WTC11 (cell line): ENCODE measurements around the gene FKBP10. TPM values are rescaled to one million over a fixed set of nuclear protein-coding genes. Genes with fewer than 3 reads are reported as not detected.

Source experiments
- ATAC-seq: fragments of 200-7000 bp; cut with Tn5 transposase; 2 replicates; pipeline ENCODE4 v1.10.0; 2021; ENCODE audit warnings: mild to moderate bottlenecking, moderate library complexity
- CTCF ChIA-PET: fragments of 300-600 bp; sonication (Branson Sonifier 250); formaldehyde crosslinking; loops from one replicate; lab custom pipeline; 2021; ENCODE audit warnings: antibody characterized with exemption; lab: Charles Lee
- POLR2A ChIA-PET: fragments of 350-600 bp; sonication (Branson Sonifier 250); formaldehyde crosslinking; loops from one replicate; lab custom pipeline; 2021; ENCODE audit warnings: antibody characterized with exemption; lab: Charles Lee
- DNase-seq: peaks from one replicate; pipeline ENCODE4 v3.0.0; 2021; ENCODE audit warnings: low spot score
- H3K27ac Mint-ChIP-seq: 2 replicates; pipeline ENCODE4 v1.8.0; 2021; ENCODE audit warnings: mixed read lengths
- H3K27me3 Mint-ChIP-seq: 2 replicates; pipeline ENCODE4 v1.8.0; 2021; ENCODE audit warnings: low read depth, mild to moderate bottlenecking, moderate library complexity, mixed read lengths
- H3K36me3 Mint-ChIP-seq: 2 replicates; pipeline ENCODE4 v1.8.0; 2021; ENCODE audit warnings: mixed read lengths
- H3K4me1 Mint-ChIP-seq: 2 replicates; pipeline ENCODE4 v1.8.0; 2022; ENCODE audit warnings: mixed read lengths
- H3K4me3 Mint-ChIP-seq: 2 replicates; pipeline ENCODE4 v1.8.0; 2021; ENCODE audit warnings: mild to moderate bottlenecking, moderate library complexity, mixed read lengths
- H3K9me3 Mint-ChIP-seq: 2 replicates; pipeline ENCODE4 v1.8.0; 2021; ENCODE audit warnings: mixed read lengths
- ATF1 ChIP-seq: sonication (generic); formaldehyde crosslinking; IDR thresholded peaks from 2 replicates; pipeline ENCODE4 v1.8.1; 2023; ENCODE audit warnings: mild to moderate bottlenecking, moderate library complexity, missing genetic modification reagents
- ATF6 ChIP-seq: sonication (generic); formaldehyde crosslinking; IDR thresholded peaks from 2 replicates; pipeline ENCODE4 v1.8.1; 2023; ENCODE audit warnings: mild to moderate bottlenecking, missing genetic modification reagents
- CBFB ChIP-seq: sonication (generic); formaldehyde crosslinking; IDR thresholded peaks from 2 replicates; pipeline ENCODE4 v1.8.1; 2022; ENCODE audit warnings: mild to moderate bottlenecking, low read depth, missing genetic modification reagents
- CREM ChIP-seq: sonication (generic); formaldehyde crosslinking; IDR thresholded peaks from 2 replicates; pipeline ENCODE4 v1.8.1; 2022; ENCODE audit warnings: mild to moderate bottlenecking, missing genetic modification reagents, moderate library complexity
- NR3C1 ChIP-seq: sonication (generic); formaldehyde crosslinking; conservative IDR thresholded peaks from 2 replicates; pipeline ENCODE4 v1.8.1; 2023; ENCODE audit warnings: low read depth, mild to moderate bottlenecking, missing genetic modification reagents
- PRRX2 ChIP-seq: fragments of 250-450 bp; sonication (Bioruptor Pico); IDR thresholded peaks from 2 replicates; pipeline ENCODE4 v1.8.0; 2021; ENCODE audit warnings: mild to moderate bottlenecking
- SOX15 ChIP-seq: fragments of 250-450 bp; sonication (Bioruptor Pico); IDR thresholded peaks from 2 replicates; pipeline ENCODE4 v1.9.0; 2021; ENCODE audit warnings: mild to moderate bottlenecking
- ZNF423 ChIP-seq: fragments of 250-450 bp; sonication (Bioruptor Pico); IDR thresholded peaks from 2 replicates; pipeline ENCODE4 v2.1.2; 2022; ENCODE audit warnings: mild to moderate bottlenecking, moderate library complexity
- total RNA-seq: library from RNA; stranded (reverse); gene quantifications from 3 replicates; pipeline ENCODE4 v1.2.3, GENCODE V29; 2021
- TF ChIP-seq, protein P1 (sequence below): sonication (generic); formaldehyde crosslinking; IDR thresholded peaks from 2 replicates; pipeline ENCODE4 v1.8.1; 2022; ENCODE audit warnings: missing genetic modification reagents, borderline replicate concordance
- TF ChIP-seq, protein P2 (sequence below): fragments of 250-450 bp; sonication (Bioruptor Pico); IDR thresholded peaks from 2 replicates; pipeline ENCODE4 v1.9.0; 2021; ENCODE audit warnings: mild to moderate bottlenecking, borderline replicate concordance
- TF ChIP-seq, protein P3 (sequence below): sonication (generic); formaldehyde crosslinking; IDR thresholded peaks from 2 replicates; pipeline ENCODE4 v1.8.1; 2022; ENCODE audit warnings: mild to moderate bottlenecking, missing genetic modification reagents, moderate library complexity, borderline replicate concordance
- TF ChIP-seq, protein P4 (sequence below): sonication (generic); formaldehyde crosslinking; IDR thresholded peaks from 2 replicates; pipeline ENCODE4 v1.8.1; 2022; ENCODE audit warnings: low read depth, missing genetic modification reagents, borderline replicate concordance
- TF ChIP-seq, protein P5 (sequence below): fragments of 250-450 bp; sonication (Bioruptor Pico); conservative IDR thresholded peaks from 2 replicates; pipeline ENCODE4 v1.9.0; 2021; ENCODE audit warnings: mild to moderate bottlenecking

Gene FKBP10
- total RNA-seq, 1 experiment from 2014 or later = 243 TPM

GRCh38 chr17:41816637-41817320 lies 4.0 kb downstream of the FKBP10 start:
- no peak for ATAC-seq
- CTCF ChIA-PET = no interaction called here
- no peaks in the 10 kb centered on the region for H3K27me3 Mint-ChIP-seq

DNA sequence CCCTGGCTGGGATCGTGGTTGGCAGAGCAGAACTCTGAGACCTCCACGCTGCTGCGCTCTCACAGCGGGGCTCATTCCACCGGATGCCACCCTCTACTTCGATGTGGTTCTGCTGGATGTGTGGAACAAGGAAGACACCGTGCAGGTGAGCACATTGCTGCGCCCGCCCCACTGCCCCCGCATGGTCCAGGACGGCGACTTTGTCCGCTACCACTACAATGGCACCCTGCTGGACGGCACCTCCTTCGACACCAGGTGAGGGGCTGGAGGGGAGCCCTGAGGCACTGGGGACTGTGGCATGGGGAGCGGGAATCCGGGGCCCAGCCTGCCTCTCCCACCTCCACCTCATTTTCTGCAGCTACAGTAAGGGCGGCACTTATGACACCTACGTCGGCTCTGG lies 5.2 kb downstream of the FKBP10 start:
- Mint-ChIP-seq H3K9me3 (no peaks in the 10 kb centered on the region), H3K27me3 (no peaks in the 10 kb centered on the region; the same call in 1 of the 2 replicates), H3K4me1 (peaks cover 27% of the 10 kb centered on the region), H3K27ac (no peak overlapping the region), H3K36me3 (peaks cover 15% of the 10 kb centered on the region), H3K4me3 (no peak overlapping the region)
- DNase-seq = no peak
- no peak for ATAC-seq
- ChIA-PET CTCF (interaction anchor here (1.2 to 1.9 kb wide), 2 partner anchors 32 to 369 kb away, joined by 4 to 11 read pairs; partner anchors contain the start of gene JUP), POLR2A (no interaction called here)
- TF ChIP-seq, protein P1, sequence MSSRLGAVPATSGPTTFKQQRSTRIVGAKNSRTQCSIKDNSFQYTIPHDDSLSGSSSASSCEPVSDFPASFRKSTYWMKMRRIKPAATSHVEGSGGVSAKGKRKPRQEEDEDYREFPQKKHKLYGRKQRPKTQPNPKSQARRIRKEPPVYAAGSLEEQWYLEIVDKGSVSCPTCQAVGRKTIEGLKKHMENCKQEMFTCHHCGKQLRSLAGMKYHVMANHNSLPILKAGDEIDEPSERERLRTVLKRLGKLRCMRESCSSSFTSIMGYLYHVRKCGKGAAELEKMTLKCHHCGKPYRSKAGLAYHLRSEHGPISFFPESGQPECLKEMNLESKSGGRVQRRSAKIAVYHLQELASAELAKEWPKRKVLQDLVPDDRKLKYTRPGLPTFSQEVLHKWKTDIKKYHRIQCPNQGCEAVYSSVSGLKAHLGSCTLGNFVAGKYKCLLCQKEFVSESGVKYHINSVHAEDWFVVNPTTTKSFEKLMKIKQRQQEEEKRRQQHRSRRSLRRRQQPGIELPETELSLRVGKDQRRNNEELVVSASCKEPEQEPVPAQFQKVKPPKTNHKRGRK (CRISPR knock-in tag) = no peak
- TF ChIP-seq, protein P2, sequence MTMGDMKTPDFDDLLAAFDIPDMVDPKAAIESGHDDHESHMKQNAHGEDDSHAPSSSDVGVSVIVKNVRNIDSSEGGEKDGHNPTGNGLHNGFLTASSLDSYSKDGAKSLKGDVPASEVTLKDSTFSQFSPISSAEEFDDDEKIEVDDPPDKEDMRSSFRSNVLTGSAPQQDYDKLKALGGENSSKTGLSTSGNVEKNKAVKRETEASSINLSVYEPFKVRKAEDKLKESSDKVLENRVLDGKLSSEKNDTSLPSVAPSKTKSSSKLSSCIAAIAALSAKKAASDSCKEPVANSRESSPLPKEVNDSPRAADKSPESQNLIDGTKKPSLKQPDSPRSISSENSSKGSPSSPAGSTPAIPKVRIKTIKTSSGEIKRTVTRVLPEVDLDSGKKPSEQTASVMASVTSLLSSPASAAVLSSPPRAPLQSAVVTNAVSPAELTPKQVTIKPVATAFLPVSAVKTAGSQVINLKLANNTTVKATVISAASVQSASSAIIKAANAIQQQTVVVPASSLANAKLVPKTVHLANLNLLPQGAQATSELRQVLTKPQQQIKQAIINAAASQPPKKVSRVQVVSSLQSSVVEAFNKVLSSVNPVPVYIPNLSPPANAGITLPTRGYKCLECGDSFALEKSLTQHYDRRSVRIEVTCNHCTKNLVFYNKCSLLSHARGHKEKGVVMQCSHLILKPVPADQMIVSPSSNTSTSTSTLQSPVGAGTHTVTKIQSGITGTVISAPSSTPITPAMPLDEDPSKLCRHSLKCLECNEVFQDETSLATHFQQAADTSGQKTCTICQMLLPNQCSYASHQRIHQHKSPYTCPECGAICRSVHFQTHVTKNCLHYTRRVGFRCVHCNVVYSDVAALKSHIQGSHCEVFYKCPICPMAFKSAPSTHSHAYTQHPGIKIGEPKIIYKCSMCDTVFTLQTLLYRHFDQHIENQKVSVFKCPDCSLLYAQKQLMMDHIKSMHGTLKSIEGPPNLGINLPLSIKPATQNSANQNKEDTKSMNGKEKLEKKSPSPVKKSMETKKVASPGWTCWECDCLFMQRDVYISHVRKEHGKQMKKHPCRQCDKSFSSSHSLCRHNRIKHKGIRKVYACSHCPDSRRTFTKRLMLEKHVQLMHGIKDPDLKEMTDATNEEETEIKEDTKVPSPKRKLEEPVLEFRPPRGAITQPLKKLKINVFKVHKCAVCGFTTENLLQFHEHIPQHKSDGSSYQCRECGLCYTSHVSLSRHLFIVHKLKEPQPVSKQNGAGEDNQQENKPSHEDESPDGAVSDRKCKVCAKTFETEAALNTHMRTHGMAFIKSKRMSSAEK (CRISPR knock-in tag) = no peak
- TF ChIP-seq ATF6 (CRISPR knock-in tag) (no peak), PRRX2 (CRISPR knock-in tag) (no peak)
- TF ChIP-seq, protein P3, sequence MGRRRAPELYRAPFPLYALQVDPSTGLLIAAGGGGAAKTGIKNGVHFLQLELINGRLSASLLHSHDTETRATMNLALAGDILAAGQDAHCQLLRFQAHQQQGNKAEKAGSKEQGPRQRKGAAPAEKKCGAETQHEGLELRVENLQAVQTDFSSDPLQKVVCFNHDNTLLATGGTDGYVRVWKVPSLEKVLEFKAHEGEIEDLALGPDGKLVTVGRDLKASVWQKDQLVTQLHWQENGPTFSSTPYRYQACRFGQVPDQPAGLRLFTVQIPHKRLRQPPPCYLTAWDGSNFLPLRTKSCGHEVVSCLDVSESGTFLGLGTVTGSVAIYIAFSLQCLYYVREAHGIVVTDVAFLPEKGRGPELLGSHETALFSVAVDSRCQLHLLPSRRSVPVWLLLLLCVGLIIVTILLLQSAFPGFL = no peak

More at GRCh38 chr17:41816637-41817320, 4.0 kb downstream of the FKBP10 start:
- no peaks in the 10 kb centered on the region for H3K9me3 Mint-ChIP-seq
- no peak for DNase-seq
- H3K4me1 Mint-ChIP-seq = peaks cover 27% of the 10 kb centered on the region
- H3K27ac Mint-ChIP-seq = peak overlapping the region; percentile 60; the same call in 1 of the 2 replicates
- no peak overlapping the region for H3K4me3 Mint-ChIP-seq
- TF ChIP-seq, protein P4, sequence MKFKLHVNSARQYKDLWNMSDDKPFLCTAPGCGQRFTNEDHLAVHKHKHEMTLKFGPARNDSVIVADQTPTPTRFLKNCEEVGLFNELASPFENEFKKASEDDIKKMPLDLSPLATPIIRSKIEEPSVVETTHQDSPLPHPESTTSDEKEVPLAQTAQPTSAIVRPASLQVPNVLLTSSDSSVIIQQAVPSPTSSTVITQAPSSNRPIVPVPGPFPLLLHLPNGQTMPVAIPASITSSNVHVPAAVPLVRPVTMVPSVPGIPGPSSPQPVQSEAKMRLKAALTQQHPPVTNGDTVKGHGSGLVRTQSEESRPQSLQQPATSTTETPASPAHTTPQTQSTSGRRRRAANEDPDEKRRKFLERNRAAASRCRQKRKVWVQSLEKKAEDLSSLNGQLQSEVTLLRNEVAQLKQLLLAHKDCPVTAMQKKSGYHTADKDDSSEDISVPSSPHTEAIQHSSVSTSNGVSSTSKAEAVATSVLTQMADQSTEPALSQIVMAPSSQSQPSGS (CRISPR knock-in tag) = no peak
- no peak for TF ChIP-seq ATF1
- TF ChIP-seq, protein P5, sequence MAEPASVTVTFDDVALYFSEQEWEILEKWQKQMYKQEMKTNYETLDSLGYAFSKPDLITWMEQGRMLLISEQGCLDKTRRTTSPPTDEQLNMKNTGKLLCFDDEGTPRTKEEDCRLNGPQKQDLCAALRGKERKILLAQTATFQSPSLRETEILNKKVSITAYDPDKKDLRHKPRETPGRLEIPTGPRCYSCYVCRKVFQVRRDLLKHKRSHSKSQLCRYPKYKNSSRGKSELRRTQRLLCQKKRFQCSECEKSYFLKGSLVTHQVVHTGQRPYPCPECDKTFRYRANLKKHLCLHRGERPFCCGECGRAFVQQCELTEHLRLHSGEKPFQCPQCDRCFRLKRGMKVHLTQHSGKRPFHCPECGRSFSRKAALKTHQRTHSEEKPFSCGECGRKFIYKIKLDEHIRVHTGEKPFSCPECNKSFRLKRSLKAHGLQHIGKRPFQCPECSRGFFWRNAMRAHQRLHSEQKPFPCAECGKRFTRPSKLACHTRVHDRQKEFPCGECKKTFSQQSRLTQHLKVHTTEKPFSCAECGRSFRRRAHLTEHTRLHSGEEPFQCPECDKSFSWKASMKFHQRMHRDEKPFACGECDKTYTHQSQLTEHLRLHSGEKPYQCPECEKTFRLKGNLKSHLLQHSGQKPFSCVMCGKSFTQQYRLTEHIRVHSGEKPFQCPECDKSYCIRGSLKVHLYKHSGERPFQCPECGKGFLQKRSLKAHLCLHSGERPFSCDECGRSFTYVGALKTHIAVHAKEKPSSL (CRISPR knock-in tag) = no peak
- no peak for TF ChIP-seq CBFB (CRISPR knock-in tag)
- TF ChIP-seq ATF6 (CRISPR knock-in tag) = no peak
- TF ChIP-seq SOX15 (CRISPR knock-in tag) = no peak
- TF ChIP-seq, protein P3 = no peak
- TF ChIP-seq CREM (CRISPR knock-in tag) = no peak
- TF ChIP-seq NR3C1 (CRISPR knock-in tag) = no peak
- TF ChIP-seq ZNF423 (CRISPR knock-in tag) = no peak
- H3K36me3 Mint-ChIP-seq = peaks cover 15% of the 10 kb centered on the region
- POLR2A ChIA-PET = no interaction called here
